Mammary epithelial cell (primary cell): Measurements from ENCODE around the gene CYTIP.

Experiments used
- EZH2 ChIP-seq: IDR thresholded peaks from 2 replicates; pipeline ENCODE4 v1.6.1; 2012; ENCODE audit warnings: low read length, inconsistent platforms, borderline replicate concordance
- TF ChIP-seq, protein P1 (sequence below), 2 donors: IDR thresholded peaks in 1 of 2; conservative IDR thresholded peaks in 1 of 2; 2 replicates each; pipeline ENCODE4 v1.5.1; 2011 to 2012; ENCODE audit warnings: inconsistent platforms in 2 of 2, low read length in 2 of 2, mild to moderate bottlenecking in 2 of 2, control low read depth in 1 of 2, low read depth in 1 of 2; ENCODE audit not compliant: insufficient read depth in 1 of 2; ENCODE audit errors: extremely low read depth in 1 of 2

DNA sequence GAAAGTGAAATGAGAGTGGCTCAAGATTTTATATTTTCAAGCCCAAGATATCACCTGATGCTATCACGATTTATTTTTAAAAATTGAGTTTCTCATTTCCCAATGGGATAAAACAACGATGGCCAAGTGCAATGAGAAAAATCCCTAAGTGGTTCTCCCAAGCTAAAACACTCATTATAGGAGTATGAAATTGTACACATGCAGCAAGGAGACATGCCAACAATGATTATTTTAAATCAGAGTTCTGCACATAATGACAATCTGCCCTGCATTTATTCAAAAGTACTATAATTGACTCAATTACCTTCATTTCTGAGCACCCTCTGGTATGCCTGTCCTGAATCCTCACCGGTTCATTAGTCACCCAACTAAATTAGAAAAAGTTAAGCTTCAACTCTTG is 12.7 kb downstream of the CYTIP start:
- TF ChIP-seq, protein P1, sequence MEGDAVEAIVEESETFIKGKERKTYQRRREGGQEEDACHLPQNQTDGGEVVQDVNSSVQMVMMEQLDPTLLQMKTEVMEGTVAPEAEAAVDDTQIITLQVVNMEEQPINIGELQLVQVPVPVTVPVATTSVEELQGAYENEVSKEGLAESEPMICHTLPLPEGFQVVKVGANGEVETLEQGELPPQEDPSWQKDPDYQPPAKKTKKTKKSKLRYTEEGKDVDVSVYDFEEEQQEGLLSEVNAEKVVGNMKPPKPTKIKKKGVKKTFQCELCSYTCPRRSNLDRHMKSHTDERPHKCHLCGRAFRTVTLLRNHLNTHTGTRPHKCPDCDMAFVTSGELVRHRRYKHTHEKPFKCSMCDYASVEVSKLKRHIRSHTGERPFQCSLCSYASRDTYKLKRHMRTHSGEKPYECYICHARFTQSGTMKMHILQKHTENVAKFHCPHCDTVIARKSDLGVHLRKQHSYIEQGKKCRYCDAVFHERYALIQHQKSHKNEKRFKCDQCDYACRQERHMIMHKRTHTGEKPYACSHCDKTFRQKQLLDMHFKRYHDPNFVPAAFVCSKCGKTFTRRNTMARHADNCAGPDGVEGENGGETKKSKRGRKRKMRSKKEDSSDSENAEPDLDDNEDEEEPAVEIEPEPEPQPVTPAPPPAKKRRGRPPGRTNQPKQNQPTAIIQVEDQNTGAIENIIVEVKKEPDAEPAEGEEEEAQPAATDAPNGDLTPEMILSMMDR (conservative IDR thresholded peaks at IDR 0.05 in 1 of 2, IDR thresholded peaks at IDR 0.05 in 1 of 2; ENCODE audit: extremely low read depth in 1 of 2, insufficient read depth in 1 of 2, low read depth in 1 of 2, low read length in 2 of 2) = no peak
- no peak for TF ChIP-seq EZH2
